ENCODE results near the gene LRRFIP1. TPM values are rescaled to one million over a fixed set of nuclear protein-coding genes. Genes with fewer than 3 reads are reported as not detected.
A peak's percentile ranks its signal among the peaks of the same experiment; 100 is the strongest.

The LRRFIP1 gene
- total and polyA plus RNA-seq, 2 of the 13 experiments (the other 11 are each of a cell fraction or from before 2014, with no cell fraction given): 15.9 to 40.5 TPM

- ChIA-PET POLR2A (interaction anchor here (0.7 to 1.9 kb wide), 5 partner anchors 9 to 74 kb away, joined by 3 to 5 read pairs (median 3); no protein-coding TSS in a partner anchor), CTCF (ENCODE audit: low intra/inter-chr PET ratio, low total read pairs) (interaction anchor here (1.0 kb wide), 1 partner anchor 19 kb away, joined by 3 read pairs; no protein-coding TSS in a partner anchor)
- Histone ChIP-seq H2AFZ (ENCODE audit: low read length) (no peak overlapping the region), H3K4me2 (ENCODE audit: low read depth, low read length) (peak overlapping the region; percentile 66), H3K36me3 (replicated peaks in 1 of 2; ENCODE audit: control insufficient read depth in 1 of 2, insufficient read depth in 2 of 2, low read length in 2 of 2) (peaks cover 3 to 8% of the 10 kb centered on the region in 2 experiments), H3K4me3 (replicated peaks in 1 of 3; ENCODE audit: insufficient read depth in 1 of 3, low read depth in 2 of 3, low read length in 3 of 3) (peak overlapping the region in 1 of 3 experiments; percentile 38; a peak in 1 of 6 replicates), H3K79me2 (ENCODE audit: insufficient read depth, low read length) (peaks cover 6% of the 10 kb centered on the region), H3K27me3 (ENCODE audit: control insufficient read depth in 1 of 2, insufficient read depth in 2 of 2, low read length in 2 of 2) (no peaks in the 10 kb centered on the region), H3K9me3 (ENCODE audit: low read length) (no peaks in the 10 kb centered on the region), H3K4me1 (ENCODE audit: insufficient read depth, low read length) (peaks cover 54% of the 10 kb centered on the region), H3K9ac (ENCODE audit: insufficient read depth, low read depth, low read length) (peak overlapping the region; percentile 12; the same call in 1 of the 2 replicates), H4K20me1 (ENCODE audit: insufficient read depth, low read length) (no peaks in the 10 kb centered on the region), H3K27ac (ENCODE audit: extremely low read length, insufficient read depth, low read length) (peak overlapping the region; percentile 71)
- WGBS (ENCODE audit: low lambda C conversion rate): 86% methylated on average over 6 of the region's 6 CpGs
- ATAC-seq (no peak), FAIRE-seq (no peak), DNase-seq (ENCODE audit: low spot score) (no peak)
- in situ Hi-C loops (cut with HindIII; ENCODE audit: extremely low pct_ligation_motif_present, low pct_unique_long_range_greater_than_20kb) (loop anchor here (5.0 kb wide), 2 partner anchors 71 to 141 kb away; no protein-coding TSS in a partner anchor), intact Hi-C loops (cut with micrococcal nuclease; ENCODE audit: unreplicated experiment) (no loop called here)
- TF ChIP-seq TRIM22 (IDR thresholded peaks at IDR 0.05) (no peak), MIXL1 (CRISPR knock-in tag; IDR thresholded peaks at IDR 0.05) (0 out of 2 replicates have a peak, but pooled peaks have one; percentile 3), KDM5B (CRISPR knock-in tag; IDR thresholded peaks at IDR 0.05; ENCODE audit: borderline replicate concordance) (0 out of 2 replicates have a peak, but pooled peaks have one; percentile 13), ZNF788 (CRISPR knock-in tag; IDR thresholded peaks at IDR 0.05; ENCODE audit: borderline replicate concordance) (0 out of 2 replicates have a peak, but pooled peaks have one; percentile 4), ISL2 (CRISPR knock-in tag; IDR thresholded peaks at IDR 0.05) (no peak), SP2 (CRISPR knock-in tag; IDR thresholded peaks at IDR 0.05) (0 out of 2 replicates have a peak, but pooled peaks have one; percentile 22)
- no TSS peak for BruUV-seq (replicated peaks)
Measured at GRCh38 chr2:237743024-237743423, 115.6 kb downstream of the LRRFIP1 start.

Data from HepG2 (cell line).